NCI-H345 (cell line): Measurements from ENCODE around the gene RRN3.
"Not testable (repeated sequence)": the region's sequence is repeated elsewhere in the genome, so short reads cannot be mapped to it uniquely, and the experiment has no call there.

Experiments
- DNase-seq: peaks from one replicate; lab custom pipeline; 2025; lab: John Stamatoyannopoulos, UW

Gene RRN3

GRCh38 chr16:15096583-15096972 is 2.5 kb upstream of the RRN3 start:
- not testable (repeated sequence) for DNase-seq

GRCh38 chr16:15093571-15093954 is 509 bp downstream of the RRN3 start:
- not testable (repeated sequence) for DNase-seq

GRCh38 chr16:15090663-15091269 is 3.3 kb downstream of the RRN3 start:
- DNase-seq, result not testable (repeated sequence)

GRCh38 chr16:15082788-15083187 is 11.3 kb downstream of the RRN3 start:
- not testable (repeated sequence) for DNase-seq

- not testable (repeated sequence) for DNase-seq
Observed at GRCh38 chr16:15080883-15081282, 13.2 kb downstream of the RRN3 start.

- not testable (repeated sequence) for DNase-seq
Observed at GRCh38 chr16:15076161-15076560, 17.9 kb downstream of the RRN3 start.

GRCh38 chr16:15073101-15073500 is 21.0 kb downstream of the RRN3 start:
- no peak for DNase-seq

GRCh38 chr16:15071916-15072769 is 21.9 kb downstream of the RRN3 start:
- not testable (repeated sequence) for DNase-seq

GRCh38 chr16:15071013-15071412 is 23.1 kb downstream of the RRN3 start:
- DNase-seq, result not testable (repeated sequence)

- DNase-seq, result not testable (repeated sequence)
Observed at GRCh38 chr16:15066690-15067089, 27.4 kb downstream of the RRN3 start.

GRCh38 chr16:15065961-15066360 is 28.1 kb downstream of the RRN3 start:
- DNase-seq, result not testable (repeated sequence)

GRCh38 chr16:15062085-15062810 is 31.8 kb downstream of the RRN3 start:
- not testable (repeated sequence) for DNase-seq

- DNase-seq, result no peak
Observed at GRCh38 chr16:15059324-15059723, 34.7 kb downstream of the RRN3 start.

- DNase-seq, result no peak
Observed at GRCh38 chr16:15057681-15058417, 36.2 kb downstream of the RRN3 start.

- DNase-seq, result peak; percentile 63
Observed at GRCh38 chr16:15055141-15056053, 38.7 kb downstream of the RRN3 start.

GRCh38 chr16:15054357-15055140 is 39.5 kb downstream of the RRN3 start:
- DNase-seq, result no peak

GRCh38 chr16:15053904-15054303 is 40.2 kb downstream of the RRN3 start:
- no peak for DNase-seq

- no peak for DNase-seq
Observed at GRCh38 chr16:15052747-15053476, 41.2 kb downstream of the RRN3 start.

GRCh38 chr16:15051387-15051951 is 42.6 kb downstream of the RRN3 start:
- no peak for DNase-seq
